Osteoblast (primary cell): ENCODE results near the gene CLSTN2. TPM values are rescaled to one million over a fixed set of nuclear protein-coding genes. Genes with fewer than 3 reads are reported as not detected.

Source experiments
- DNase-seq: peaks from one replicate; pipeline ENCODE4 v3.0.0; 2011; ENCODE audit warnings: low spot score, mixed read lengths; ENCODE audit not compliant: insufficient read length; ENCODE audit errors: missing footprints
- H2AFZ ChIP-seq: 2 replicates; pipeline ENCODE4 v1.6.0; 2011; ENCODE audit warnings: mild to moderate bottlenecking, low read length
- H3K27ac ChIP-seq: 2 replicates; pipeline ENCODE4 v1.5.1; 2011; ENCODE audit warnings: mild to moderate bottlenecking, low read depth, low read length, moderate library complexity
- H3K27me3 ChIP-seq: 2 replicates; pipeline ENCODE4 v1.6.0; 2012; ENCODE audit warnings: mild to moderate bottlenecking, control low read depth, inconsistent platforms, low read length, moderate library complexity; ENCODE audit not compliant: insufficient read depth
- H3K36me3 ChIP-seq: 2 replicates; pipeline ENCODE4 v1.5.1; 2011; ENCODE audit warnings: mild to moderate bottlenecking, low read length, control low read depth, moderate library complexity; ENCODE audit not compliant: insufficient read depth
- H3K4me1 ChIP-seq: 2 replicates; pipeline ENCODE4 v1.5.1; 2011; ENCODE audit warnings: mild to moderate bottlenecking, low read length, control low read depth, moderate library complexity; ENCODE audit not compliant: insufficient read depth
- H3K4me2 ChIP-seq: 2 replicates; pipeline ENCODE4 v1.6.0; 2011; ENCODE audit warnings: mild to moderate bottlenecking, low read length; ENCODE audit not compliant: insufficient read depth
- H3K4me3 ChIP-seq: fragments of 200-600 bp; sonication (generic); 3 replicates; pipeline ENCODE4 v1.5.1; 2012; ENCODE audit warnings: mild to moderate bottlenecking, low read length, inconsistent platforms; ENCODE audit not compliant: insufficient read depth
- H3K79me2 ChIP-seq: 2 replicates; pipeline ENCODE4 v1.6.0; 2012; ENCODE audit warnings: mild to moderate bottlenecking, low read length, control low read depth, inconsistent platforms; ENCODE audit not compliant: insufficient read depth
- H3K9me3 ChIP-seq: 2 replicates; pipeline ENCODE4 v1.5.1; 2011; ENCODE audit warnings: low read depth, low read length, control low read depth
- H4K20me1 ChIP-seq: 2 replicates; pipeline ENCODE4 v1.6.0; 2012; ENCODE audit warnings: mild to moderate bottlenecking, low read length, control low read depth; ENCODE audit not compliant: insufficient read depth
- total RNA-seq: library from RNA; depleted of rRNA; stranded (reverse); fragments of >200 nt; gene quantifications from 2 replicates; pipeline ENCODE4 v1.2.3, GENCODE V29; 2012
- TF ChIP-seq, protein P1 (sequence below): IDR thresholded peaks from 2 replicates; pipeline ENCODE4 v1.5.1; 2011; ENCODE audit warnings: mild to moderate bottlenecking, low read depth, low read length, moderate library complexity; ENCODE audit errors: extremely low read depth

Gene CLSTN2
- total RNA-seq, 1 donor: under 0.01 TPM

DNA sequence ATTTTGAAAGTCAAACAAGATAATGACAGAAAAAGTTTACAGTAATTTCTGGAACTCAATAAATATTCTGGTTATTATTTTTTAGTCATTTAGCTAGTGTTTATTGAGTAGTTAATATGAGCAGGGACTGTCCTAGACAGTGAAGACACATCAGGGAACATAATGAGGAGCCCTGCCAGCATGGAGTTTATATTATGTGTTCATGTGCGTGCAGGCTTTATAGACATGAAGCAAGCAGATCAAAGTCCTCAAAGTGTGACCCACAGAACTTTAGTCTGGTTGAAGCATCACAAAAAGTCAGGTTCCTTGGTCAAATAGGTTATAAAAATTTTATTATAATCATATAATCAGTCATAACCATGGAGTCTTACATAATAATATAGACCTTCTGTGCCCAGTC lies 289.3 kb downstream of the CLSTN2 start:
- Histone ChIP-seq H3K36me3 (no peaks in the 10 kb centered on the region), H3K27ac (no peak overlapping the region), H3K4me3 (no peak overlapping the region), H3K9me3 (no peaks in the 10 kb centered on the region), H2AFZ (no peak overlapping the region), H3K79me2 (no peaks in the 10 kb centered on the region), H3K4me2 (no peak overlapping the region), H3K4me1 (no peaks in the 10 kb centered on the region), H4K20me1 (no peaks in the 10 kb centered on the region), H3K27me3 (no peaks in the 10 kb centered on the region)
- DNase-seq: no peak
- TF ChIP-seq, protein P1, sequence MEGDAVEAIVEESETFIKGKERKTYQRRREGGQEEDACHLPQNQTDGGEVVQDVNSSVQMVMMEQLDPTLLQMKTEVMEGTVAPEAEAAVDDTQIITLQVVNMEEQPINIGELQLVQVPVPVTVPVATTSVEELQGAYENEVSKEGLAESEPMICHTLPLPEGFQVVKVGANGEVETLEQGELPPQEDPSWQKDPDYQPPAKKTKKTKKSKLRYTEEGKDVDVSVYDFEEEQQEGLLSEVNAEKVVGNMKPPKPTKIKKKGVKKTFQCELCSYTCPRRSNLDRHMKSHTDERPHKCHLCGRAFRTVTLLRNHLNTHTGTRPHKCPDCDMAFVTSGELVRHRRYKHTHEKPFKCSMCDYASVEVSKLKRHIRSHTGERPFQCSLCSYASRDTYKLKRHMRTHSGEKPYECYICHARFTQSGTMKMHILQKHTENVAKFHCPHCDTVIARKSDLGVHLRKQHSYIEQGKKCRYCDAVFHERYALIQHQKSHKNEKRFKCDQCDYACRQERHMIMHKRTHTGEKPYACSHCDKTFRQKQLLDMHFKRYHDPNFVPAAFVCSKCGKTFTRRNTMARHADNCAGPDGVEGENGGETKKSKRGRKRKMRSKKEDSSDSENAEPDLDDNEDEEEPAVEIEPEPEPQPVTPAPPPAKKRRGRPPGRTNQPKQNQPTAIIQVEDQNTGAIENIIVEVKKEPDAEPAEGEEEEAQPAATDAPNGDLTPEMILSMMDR: no peak

GRCh38 chr3:140225996-140226395 lies 291.0 kb downstream of the CLSTN2 start:
- no peaks in the 10 kb centered on the region for H3K9me3 ChIP-seq
- H3K27ac ChIP-seq: no peak overlapping the region
- H3K4me3 ChIP-seq: no peak overlapping the region
- H3K4me2 ChIP-seq: no peak overlapping the region
- H3K36me3 ChIP-seq: no peaks in the 10 kb centered on the region
- H4K20me1 ChIP-seq: no peaks in the 10 kb centered on the region
- no peaks in the 10 kb centered on the region for H3K79me2 ChIP-seq
- no peaks in the 10 kb centered on the region for H3K27me3 ChIP-seq
- DNase-seq: no peak
- no peaks in the 10 kb centered on the region for H3K4me1 ChIP-seq
- TF ChIP-seq, protein P1: no peak
- H2AFZ ChIP-seq: no peak overlapping the region

DNA sequence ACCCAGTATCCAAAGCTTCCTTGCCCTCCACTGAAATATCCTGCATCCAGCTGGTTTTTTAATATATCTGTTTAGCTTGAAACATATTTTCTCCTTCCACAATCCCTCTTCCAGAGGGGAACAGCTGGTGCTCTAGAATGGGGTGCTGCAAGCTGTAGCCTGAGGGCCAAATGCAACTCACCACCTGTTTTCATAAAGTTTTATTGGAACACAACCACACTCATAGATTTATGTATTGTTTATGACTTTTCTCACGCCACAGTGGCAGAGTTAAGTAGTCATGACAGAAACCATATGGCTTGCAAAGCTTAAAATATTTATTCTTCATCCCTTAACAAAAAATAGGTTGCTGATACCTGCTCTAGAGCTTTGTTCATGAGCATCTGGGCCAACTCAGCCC lies 298.7 kb downstream of the CLSTN2 start:
- Histone ChIP-seq H3K9me3 (no peaks in the 10 kb centered on the region), H3K36me3 (no peaks in the 10 kb centered on the region), H3K4me1 (no peaks in the 10 kb centered on the region), H3K27me3 (no peaks in the 10 kb centered on the region), H3K4me2 (no peak overlapping the region), H3K27ac (no peak overlapping the region), H2AFZ (no peak overlapping the region), H3K79me2 (no peaks in the 10 kb centered on the region), H3K4me3 (no peak overlapping the region), H4K20me1 (no peaks in the 10 kb centered on the region)
- TF ChIP-seq, protein P1: no peak
- no peak for DNase-seq

DNA sequence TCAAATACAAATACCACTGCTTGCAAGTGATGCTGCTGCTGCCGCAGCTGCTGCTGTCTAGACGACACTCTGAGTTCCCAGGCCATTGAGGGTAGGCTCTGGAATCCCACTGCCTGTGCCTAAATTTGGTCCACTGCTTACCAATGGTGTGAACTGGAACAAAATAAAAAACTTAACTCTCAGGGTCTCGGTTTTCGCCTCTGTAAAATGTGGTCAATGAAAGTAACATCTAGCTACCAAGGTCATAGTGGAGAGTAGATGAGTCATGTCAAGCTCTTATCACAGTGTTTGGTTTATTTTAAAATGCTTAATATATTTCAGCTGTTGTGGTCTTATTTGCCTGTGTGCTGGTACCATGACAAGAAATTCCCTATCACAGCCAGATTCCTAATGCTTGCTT lies 299.3 kb downstream of the CLSTN2 start:
- Histone ChIP-seq H3K27ac (no peak overlapping the region), H4K20me1 (no peaks in the 10 kb centered on the region), H3K9me3 (no peaks in the 10 kb centered on the region), H3K36me3 (no peaks in the 10 kb centered on the region), H2AFZ (no peak overlapping the region), H3K79me2 (no peaks in the 10 kb centered on the region), H3K4me2 (no peak overlapping the region), H3K27me3 (no peaks in the 10 kb centered on the region), H3K4me3 (no peak overlapping the region), H3K4me1 (no peaks in the 10 kb centered on the region)
- TF ChIP-seq, protein P1: no peak
- no peak for DNase-seq
